Measurements from ENCODE around the gene OTOGL.

Gene OTOGL

GRCh38 chr12:80404629-80405028 lies 305.3 kb downstream of the OTOGL start:
- no peak for DNase-seq

GRCh38 chr12:80406253-80406652 lies 306.9 kb downstream of the OTOGL start:
- no peak for DNase-seq

- DNase-seq, result no peak
Measured at GRCh38 chr12:80411787-80412186, 312.4 kb downstream of the OTOGL start.

- DNase-seq, result peak; percentile 48
Measured at GRCh38 chr12:80412343-80412953, 313.1 kb downstream of the OTOGL start.

GRCh38 chr12:80413462-80413861 lies 314.1 kb downstream of the OTOGL start:
- DNase-seq, result no peak

- no peak for DNase-seq
Measured at GRCh38 chr12:80415466-80415865, 316.1 kb downstream of the OTOGL start.

- DNase-seq, result no peak
Measured at GRCh38 chr12:80419644-80420043, 320.3 kb downstream of the OTOGL start.

GRCh38 chr12:80420075-80420474 lies 320.7 kb downstream of the OTOGL start:
- DNase-seq, result no peak

GRCh38 chr12:80422550-80422949 lies 323.2 kb downstream of the OTOGL start:
- no peak for DNase-seq

Measured in NCI-H1092 treated with DMSO at 0.1 percent for 48 hours (cell line).